Caco-2 (cell line): Measurements from ENCODE around the gene UTP11. TPM values are rescaled to one million over a fixed set of nuclear protein-coding genes. Genes with fewer than 3 reads are reported as not detected.
A peak's percentile ranks its signal among the peaks of the same experiment; 100 is the strongest.

Experiments used
- BruUV-seq: library from RNA; stranded (reverse); fragments of 400-500 nt; replicated peaks from 2 replicates; lab custom pipeline; 2021; lab: Mats Ljungman, UMichigan
- CTCF ChIA-PET: fragments of 300-600 bp; sonication (Branson Sonifier 250); formaldehyde crosslinking; loops from one replicate; lab custom pipeline; 2022; ENCODE audit warnings: antibody characterized with exemption; lab: Charles Lee
- POLR2A ChIA-PET: fragments of 300-600 bp; sonication (Branson Sonifier 250); formaldehyde crosslinking; loops from one replicate; lab custom pipeline; 2022; ENCODE audit warnings: antibody characterized with exemption; lab: Charles Lee
- DNase-seq, 2 experiments: peaks; one replicate each; pipeline versions ENCODE4 v3.0.0 to v3.0.0-alpha.2; 2020 to 2022
- H3K27me3 ChIP-seq: replicated peaks from 2 replicates; pipeline ENCODE4 v1.6.0; 2011; ENCODE audit warnings: low read length; ENCODE audit not compliant: control insufficient read depth, insufficient read depth
- H3K36me3 ChIP-seq: 2 replicates; pipeline ENCODE4 v1.5.1; 2011; ENCODE audit warnings: low read length; ENCODE audit not compliant: control insufficient read depth, insufficient read depth
- H3K4me1 ChIP-seq: fragments of 250-450 bp; sonication (Bioruptor Pico); 2 replicates; pipeline ENCODE4 v1.5.1; 2020; ENCODE audit warnings: mild to moderate bottlenecking
- H3K4me3 ChIP-seq: 2 replicates; pipeline ENCODE4 v1.5.1; 2011; ENCODE audit warnings: low read depth, mild to moderate bottlenecking, control low read depth, low read length
- H3K9me3 ChIP-seq: fragments of 250-450 bp; sonication (Bioruptor Pico); 2 replicates; pipeline ENCODE4 v1.5.1; 2020; ENCODE audit warnings: mild to moderate bottlenecking, moderate library complexity
- H3K27ac Mint-ChIP-seq: one replicate; pipeline ENCODE4 v1.8.0; 2022; ENCODE audit warnings: mixed read lengths; ENCODE audit not compliant: unreplicated experiment
- H3K27me3 Mint-ChIP-seq: one replicate; pipeline ENCODE4 v1.8.0; 2022; ENCODE audit warnings: mixed read lengths; ENCODE audit not compliant: insufficient read depth, unreplicated experiment
- H3K36me3 Mint-ChIP-seq: one replicate; pipeline ENCODE4 v1.8.0; 2022; ENCODE audit warnings: mild to moderate bottlenecking, mixed read lengths; ENCODE audit not compliant: insufficient read depth, unreplicated experiment
- H3K4me1 Mint-ChIP-seq: one replicate; pipeline ENCODE4 v1.8.0; 2022; ENCODE audit warnings: low read depth, mixed read lengths; ENCODE audit not compliant: unreplicated experiment
- H3K4me3 Mint-ChIP-seq: one replicate; pipeline ENCODE4 v1.8.0; 2022; ENCODE audit warnings: mild to moderate bottlenecking, moderate library complexity, mixed read lengths; ENCODE audit not compliant: unreplicated experiment
- H3K9me3 Mint-ChIP-seq: one replicate; pipeline ENCODE4 v1.8.0; 2022; ENCODE audit warnings: mixed read lengths; ENCODE audit not compliant: unreplicated experiment
- intact Hi-C: fragments of 100-400 bp; cut with micrococcal nuclease; formaldehyde crosslinking; loops from one replicate; pipeline ENCODE4 v1.10.0; 2022; ENCODE audit not compliant: unreplicated experiment
- total RNA-seq: library from RNA; stranded (reverse); gene quantifications from 2 replicates; pipeline ENCODE4 v1.2.3, GENCODE V29; 2022
- TF ChIP-seq, protein P1 (sequence below), 2 experiments: fragments of 200-600 bp in 1 of 2; IDR thresholded peaks; 1 replicate in 1 of 2; 2 replicates in 1 of 2; pipeline versions ENCODE4 v1.5.1 to v1.8.0; 2011 to 2022; ENCODE audit warnings: antibody characterized with exemption in 1 of 2, control low read depth in 1 of 2, inconsistent platforms in 1 of 2, low read depth in 1 of 2, low read length in 1 of 2, mild to moderate bottlenecking in 1 of 2, moderate library complexity in 1 of 2; ENCODE audit not compliant: insufficient read depth in 1 of 2, severe bottlenecking in 1 of 2, unreplicated experiment in 1 of 2

Gene UTP11
- total RNA-seq, 1 experiment from 2014 or later, result 29.1 TPM

DNA sequence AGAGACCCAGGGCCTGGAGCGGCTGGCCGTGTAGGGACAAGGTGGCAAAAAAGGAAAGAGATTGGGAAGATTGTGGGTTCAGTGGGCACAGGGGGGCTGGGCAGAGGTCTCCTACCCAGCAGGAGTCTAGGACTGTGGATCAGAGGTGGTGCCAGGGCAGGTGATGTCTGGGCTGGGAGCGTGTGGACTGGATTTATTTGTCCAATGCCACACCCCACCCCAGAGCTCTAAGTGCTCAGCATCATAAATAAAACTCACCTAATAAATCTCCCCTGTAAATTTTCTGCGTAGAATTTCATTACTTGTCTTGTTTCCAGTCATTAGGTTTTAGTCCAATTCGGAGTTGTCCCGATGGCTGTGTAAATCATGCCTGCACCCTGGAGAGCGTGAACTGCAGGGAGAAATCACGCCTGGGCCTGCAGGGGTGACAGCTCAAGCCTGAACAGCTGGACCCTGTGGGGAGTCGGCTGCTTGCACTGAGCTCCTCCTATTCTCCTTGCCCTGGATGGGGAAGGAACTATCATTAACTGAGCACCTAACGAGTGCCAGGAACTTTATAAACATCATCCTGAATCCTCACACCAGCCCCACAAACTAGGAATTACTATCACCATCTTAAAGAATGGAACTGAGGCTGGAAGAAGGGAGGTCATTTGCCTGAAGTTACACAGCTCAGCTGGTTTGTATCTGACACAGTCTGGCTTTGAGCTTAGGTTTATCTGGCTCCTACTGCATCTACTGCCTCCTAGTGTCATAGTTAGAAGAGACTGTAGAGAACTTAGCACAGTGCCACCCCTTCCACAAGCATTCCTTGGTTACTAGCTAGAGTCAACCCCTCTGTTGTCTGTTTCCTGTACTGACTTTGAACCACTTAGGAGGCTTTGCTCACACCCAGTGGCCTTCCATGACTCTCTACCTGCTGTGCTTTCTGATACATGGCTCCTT, 59.0 kb downstream of the UTP11 start:
- Histone ChIP-seq H3K36me3 (no peaks in the 10 kb centered on the region), H3K9me3 (no peaks in the 10 kb centered on the region), H3K4me3 (no peak overlapping the region), H3K27me3 (no peaks in the 10 kb centered on the region), H3K4me1 (no peaks in the 10 kb centered on the region)
- Mint-ChIP-seq H3K27me3 (peaks cover 31% of the 10 kb centered on the region), H3K36me3 (no peaks in the 10 kb centered on the region), H3K4me3 (no peak overlapping the region), H3K27ac (no peak overlapping the region), H3K9me3 (no peaks in the 10 kb centered on the region), H3K4me1 (peaks cover 8% of the 10 kb centered on the region)
- ChIA-PET POLR2A (no interaction called here), CTCF (interaction anchor here (0.6 to 1.2 kb wide), 5 partner anchors 9 to 669 kb away, joined by 3 to 4 read pairs (median 3); no protein-coding TSS in a partner anchor)
- BruUV-seq, result no TSS peak
- intact Hi-C loops, result no loop called here
- no peak for DNase-seq
- TF ChIP-seq, protein P1, sequence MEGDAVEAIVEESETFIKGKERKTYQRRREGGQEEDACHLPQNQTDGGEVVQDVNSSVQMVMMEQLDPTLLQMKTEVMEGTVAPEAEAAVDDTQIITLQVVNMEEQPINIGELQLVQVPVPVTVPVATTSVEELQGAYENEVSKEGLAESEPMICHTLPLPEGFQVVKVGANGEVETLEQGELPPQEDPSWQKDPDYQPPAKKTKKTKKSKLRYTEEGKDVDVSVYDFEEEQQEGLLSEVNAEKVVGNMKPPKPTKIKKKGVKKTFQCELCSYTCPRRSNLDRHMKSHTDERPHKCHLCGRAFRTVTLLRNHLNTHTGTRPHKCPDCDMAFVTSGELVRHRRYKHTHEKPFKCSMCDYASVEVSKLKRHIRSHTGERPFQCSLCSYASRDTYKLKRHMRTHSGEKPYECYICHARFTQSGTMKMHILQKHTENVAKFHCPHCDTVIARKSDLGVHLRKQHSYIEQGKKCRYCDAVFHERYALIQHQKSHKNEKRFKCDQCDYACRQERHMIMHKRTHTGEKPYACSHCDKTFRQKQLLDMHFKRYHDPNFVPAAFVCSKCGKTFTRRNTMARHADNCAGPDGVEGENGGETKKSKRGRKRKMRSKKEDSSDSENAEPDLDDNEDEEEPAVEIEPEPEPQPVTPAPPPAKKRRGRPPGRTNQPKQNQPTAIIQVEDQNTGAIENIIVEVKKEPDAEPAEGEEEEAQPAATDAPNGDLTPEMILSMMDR (IDR thresholded peaks at IDR 0.05; ENCODE audit: insufficient read depth in 1 of 2, low read depth in 1 of 2, low read length in 1 of 2, severe bottlenecking in 1 of 2, unreplicated experiment in 1 of 2), result peak in 1 of 2 experiments; percentile 31

DNA sequence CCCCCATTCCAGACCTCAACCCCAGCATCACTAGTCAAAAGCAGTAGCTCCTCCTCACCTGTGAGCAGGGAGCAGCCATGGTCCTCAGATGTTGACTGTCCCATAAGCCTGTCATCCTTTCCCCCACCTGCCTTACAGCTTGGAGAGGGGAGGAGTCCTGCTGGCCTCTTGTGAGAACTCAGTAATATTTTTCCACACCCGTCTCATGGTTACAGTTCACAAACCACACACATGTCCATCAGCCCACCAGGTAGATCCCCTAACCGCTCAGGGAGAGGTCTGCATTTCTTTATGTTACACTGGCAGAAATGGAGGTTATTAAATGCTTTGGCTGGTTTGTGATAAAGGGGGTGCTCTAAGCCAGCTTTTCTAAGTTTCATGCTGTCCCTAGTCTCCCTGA, 60.3 kb downstream of the UTP11 start:
- no TSS peak for BruUV-seq
- H3K9me3 ChIP-seq, result no peaks in the 10 kb centered on the region
- TF ChIP-seq, protein P1 (IDR thresholded peaks at IDR 0.05; ENCODE audit: insufficient read depth in 1 of 2, low read depth in 1 of 2, low read length in 1 of 2, severe bottlenecking in 1 of 2, unreplicated experiment in 1 of 2), result no peak
- no peaks in the 10 kb centered on the region for H3K4me1 ChIP-seq
- H3K36me3 ChIP-seq, result no peaks in the 10 kb centered on the region
- POLR2A ChIA-PET, result no interaction called here
- no peak for DNase-seq
- intact Hi-C loops, result no loop called here
- CTCF ChIA-PET, result no interaction called here
- Mint-ChIP-seq H3K27me3 (peaks cover 22% of the 10 kb centered on the region), H3K27ac (no peak overlapping the region), H3K9me3 (no peaks in the 10 kb centered on the region), H3K36me3 (no peaks in the 10 kb centered on the region), H3K4me3 (no peak overlapping the region), H3K4me1 (peaks cover 8% of the 10 kb centered on the region)
- H3K27me3 ChIP-seq, result no peaks in the 10 kb centered on the region
- no peak overlapping the region for H3K4me3 ChIP-seq

DNA sequence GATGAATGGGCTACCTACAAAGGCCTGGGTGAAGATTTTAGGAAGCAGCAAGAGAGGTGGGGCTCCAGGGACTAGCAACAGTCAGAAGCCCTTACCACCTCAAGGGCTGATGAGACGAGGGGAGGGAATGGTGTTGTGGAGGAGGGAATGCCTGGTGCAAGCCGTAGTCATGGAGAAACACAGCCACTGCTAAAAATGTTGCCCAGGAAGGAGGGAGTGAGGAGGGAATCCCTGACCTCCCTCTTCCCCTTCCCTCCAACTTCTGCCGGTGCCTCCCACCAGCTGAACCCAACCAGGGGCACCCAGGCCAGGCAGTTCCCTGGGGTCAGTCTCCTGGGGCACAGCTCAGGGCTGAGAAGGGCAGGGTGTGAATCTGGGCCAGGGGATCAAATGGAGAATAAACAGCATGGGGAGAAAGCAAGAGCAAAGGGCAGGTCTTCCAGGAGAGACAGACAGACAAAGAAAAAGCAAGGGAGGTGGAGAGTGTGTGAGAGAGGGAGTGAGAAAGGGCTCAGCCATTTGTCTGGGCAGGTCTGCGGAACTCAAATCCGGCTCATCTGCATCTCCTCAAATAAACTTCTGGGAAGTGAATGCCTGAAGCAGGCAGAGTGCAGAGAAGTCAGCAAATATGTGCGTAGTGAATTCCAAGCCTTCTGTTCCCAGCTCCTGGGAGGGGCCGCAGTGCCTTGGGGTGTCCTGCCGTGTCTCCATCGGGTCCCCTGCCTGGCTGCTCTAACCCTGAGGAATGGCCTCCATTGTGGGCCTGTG, 61.2 kb downstream of the UTP11 start:
- H3K36me3 Mint-ChIP-seq, result no peaks in the 10 kb centered on the region
- BruUV-seq, result no TSS peak
- intact Hi-C loops, result no loop called here
- Histone ChIP-seq H3K4me1 (no peaks in the 10 kb centered on the region), H3K9me3 (no peaks in the 10 kb centered on the region), H3K27me3 (no peaks in the 10 kb centered on the region), H3K36me3 (no peaks in the 10 kb centered on the region), H3K4me3 (no peak overlapping the region)
- H3K27me3 Mint-ChIP-seq, result peaks cover 22% of the 10 kb centered on the region
- no peak overlapping the region for H3K4me3 Mint-ChIP-seq
- no peak overlapping the region for H3K27ac Mint-ChIP-seq
- TF ChIP-seq, protein P1 (IDR thresholded peaks at IDR 0.05; ENCODE audit: insufficient read depth in 1 of 2, low read depth in 1 of 2, low read length in 1 of 2, severe bottlenecking in 1 of 2, unreplicated experiment in 1 of 2), result no peak
- no peak for DNase-seq
- ChIA-PET CTCF (no interaction called here), POLR2A (no interaction called here)
- no peaks in the 10 kb centered on the region for H3K9me3 Mint-ChIP-seq
- peaks cover 8% of the 10 kb centered on the region for H3K4me1 Mint-ChIP-seq
